HepG2 (cell line): ENCODE measurements around the gene EPB41L2. TPM values are rescaled to one million over a fixed set of nuclear protein-coding genes. Genes with fewer than 3 reads are reported as not detected.

Experiments used
- CEBPG ChIP-seq: IDR thresholded peaks from 2 replicates; pipeline ENCODE4 v1.6.1; 2016
- HNF4A ChIP-seq: sonication (generic); formaldehyde crosslinking; IDR thresholded peaks from 2 replicates; pipeline ENCODE4 v1.4.0; 2020; ENCODE audit warnings: missing genetic modification reagents
- IKZF5 ChIP-seq: IDR thresholded peaks from 2 replicates; pipeline ENCODE4 v1.6.1; 2018; ENCODE audit warnings: missing genetic modification reagents, mild to moderate bottlenecking, missing compliant biosample characterization
- SRSF9 ChIP-seq: fragments of 200-400 bp; formaldehyde crosslinking; IDR thresholded peaks from 2 replicates; pipeline ENCODE4 v1.6.1; 2018; ENCODE audit warnings: borderline replicate concordance, mild to moderate bottlenecking, low read depth, low read length; ENCODE audit not compliant: insufficient read depth, poor library complexity, severe bottlenecking
- TCF7 ChIP-seq: sonication (generic); IDR thresholded peaks from 2 replicates; pipeline ENCODE4 v1.6.1; 2016; ENCODE audit warnings: antibody characterized with exemption, low read depth
- ZFP82 ChIP-seq: sonication (generic); formaldehyde crosslinking; IDR thresholded peaks from 2 replicates; pipeline ENCODE4 v1.5.1; 2020; ENCODE audit warnings: mild to moderate bottlenecking, missing genetic modification reagents, borderline replicate concordance
- ZFY ChIP-seq: sonication (generic); formaldehyde crosslinking; IDR thresholded peaks from 2 replicates; pipeline ENCODE4 v1.4.0; 2020; ENCODE audit warnings: missing genetic modification reagents
- ZNF281 ChIP-seq: sonication (generic); formaldehyde crosslinking; IDR thresholded peaks from 2 replicates; pipeline ENCODE4 v1.4.0; 2020; ENCODE audit warnings: missing genetic modification reagents, borderline replicate concordance
- ZNF460 ChIP-seq: sonication (generic); formaldehyde crosslinking; IDR thresholded peaks from 2 replicates; pipeline ENCODE4 v1.5.1; 2020; ENCODE audit warnings: missing genetic modification reagents, mild to moderate bottlenecking, borderline replicate concordance
- ZNF570 ChIP-seq: sonication (generic); formaldehyde crosslinking; IDR thresholded peaks from 2 replicates; pipeline ENCODE4 v1.4.0; 2020; ENCODE audit warnings: mild to moderate bottlenecking, missing genetic modification reagents, borderline replicate concordance
- polyA plus RNA-seq, 8 experiments: library from polyadenylated mRNA; depleted of rRNA in 3 of 8; stranded (reverse) in 7 of 8; unstranded in 1 of 8; fragments of >200 nt; fragmentation: Illumina TruSeq in 4 of 8; extraction: Trizol in 4 of 8; gene quantifications; 2 replicates each; pipeline versions ENCODE4 v1.2.1 to v1.2.3, GENCODE V29; 2011 to 2016; ENCODE audit warnings: low read depth in 4 of 8, missing spikeins in 1 of 8, mixed read lengths in 1 of 8; ENCODE audit not compliant: insufficient read depth in 1 of 8
- total RNA-seq, 5 experiments: library from RNA; depleted of rRNA; stranded (reverse); fragments of >200 nt; fragmentation: Illumina TruSeq; extraction: Trizol; gene quantifications; 2 replicates each; pipeline ENCODE4 v1.2.3, GENCODE V29; 2016; ENCODE audit warnings: low read depth in 1 of 5
- TF ChIP-seq, protein P1 (sequence below): sonication (generic); formaldehyde crosslinking; IDR thresholded peaks from 2 replicates; pipeline ENCODE4 v1.5.1; 2020; ENCODE audit warnings: mild to moderate bottlenecking, missing genetic modification reagents, moderate library complexity
- TF ChIP-seq, protein P2 (sequence below): sonication (generic); formaldehyde crosslinking; IDR thresholded peaks from 2 replicates; pipeline ENCODE4 v1.8.0; 2022; ENCODE audit warnings: missing genetic modification reagents, mild to moderate bottlenecking, inconsistent platforms, borderline replicate concordance

Gene EPB41L2
- total and polyA plus RNA-seq, 2 of the 13 experiments (the other 11 are each of a cell fraction or from before 2014, with no cell fraction given): 41.7 to 56.4 TPM

DNA sequence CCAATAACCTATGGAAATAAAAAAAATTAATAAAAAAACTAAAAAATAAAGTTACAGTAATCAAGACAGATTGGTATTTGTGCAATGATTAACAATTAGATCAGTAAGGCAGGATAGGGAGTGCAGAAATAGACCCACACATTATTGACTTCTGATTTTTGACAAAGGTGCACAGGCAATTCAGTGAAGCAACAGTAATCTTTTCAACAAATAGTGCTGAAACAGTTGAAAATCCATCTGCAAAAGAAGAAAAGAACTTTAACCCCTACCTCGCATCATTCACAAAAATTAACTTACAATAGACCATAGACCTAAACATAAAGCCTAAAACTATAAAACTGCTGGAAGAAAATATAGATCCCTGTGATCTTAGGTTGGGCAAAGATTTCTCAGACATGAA lies 240.3 kb downstream of the EPB41L2 start (continued):
- TF ChIP-seq ZFP82 (CRISPR knock-in tag) (no peak), HNF4A (CRISPR knock-in tag) (peak; percentile 85), SRSF9 (no peak), ZFY (CRISPR knock-in tag) (no peak), CEBPG (peak; percentile 79), IKZF5 (no peak), TCF7 (peak; percentile 38; the same call in 1 of the 2 replicates), ZNF570 (no peak), ZNF460 (CRISPR knock-in tag) (no peak), ZNF281 (CRISPR knock-in tag) (no peak)
- TF ChIP-seq, protein P1, sequence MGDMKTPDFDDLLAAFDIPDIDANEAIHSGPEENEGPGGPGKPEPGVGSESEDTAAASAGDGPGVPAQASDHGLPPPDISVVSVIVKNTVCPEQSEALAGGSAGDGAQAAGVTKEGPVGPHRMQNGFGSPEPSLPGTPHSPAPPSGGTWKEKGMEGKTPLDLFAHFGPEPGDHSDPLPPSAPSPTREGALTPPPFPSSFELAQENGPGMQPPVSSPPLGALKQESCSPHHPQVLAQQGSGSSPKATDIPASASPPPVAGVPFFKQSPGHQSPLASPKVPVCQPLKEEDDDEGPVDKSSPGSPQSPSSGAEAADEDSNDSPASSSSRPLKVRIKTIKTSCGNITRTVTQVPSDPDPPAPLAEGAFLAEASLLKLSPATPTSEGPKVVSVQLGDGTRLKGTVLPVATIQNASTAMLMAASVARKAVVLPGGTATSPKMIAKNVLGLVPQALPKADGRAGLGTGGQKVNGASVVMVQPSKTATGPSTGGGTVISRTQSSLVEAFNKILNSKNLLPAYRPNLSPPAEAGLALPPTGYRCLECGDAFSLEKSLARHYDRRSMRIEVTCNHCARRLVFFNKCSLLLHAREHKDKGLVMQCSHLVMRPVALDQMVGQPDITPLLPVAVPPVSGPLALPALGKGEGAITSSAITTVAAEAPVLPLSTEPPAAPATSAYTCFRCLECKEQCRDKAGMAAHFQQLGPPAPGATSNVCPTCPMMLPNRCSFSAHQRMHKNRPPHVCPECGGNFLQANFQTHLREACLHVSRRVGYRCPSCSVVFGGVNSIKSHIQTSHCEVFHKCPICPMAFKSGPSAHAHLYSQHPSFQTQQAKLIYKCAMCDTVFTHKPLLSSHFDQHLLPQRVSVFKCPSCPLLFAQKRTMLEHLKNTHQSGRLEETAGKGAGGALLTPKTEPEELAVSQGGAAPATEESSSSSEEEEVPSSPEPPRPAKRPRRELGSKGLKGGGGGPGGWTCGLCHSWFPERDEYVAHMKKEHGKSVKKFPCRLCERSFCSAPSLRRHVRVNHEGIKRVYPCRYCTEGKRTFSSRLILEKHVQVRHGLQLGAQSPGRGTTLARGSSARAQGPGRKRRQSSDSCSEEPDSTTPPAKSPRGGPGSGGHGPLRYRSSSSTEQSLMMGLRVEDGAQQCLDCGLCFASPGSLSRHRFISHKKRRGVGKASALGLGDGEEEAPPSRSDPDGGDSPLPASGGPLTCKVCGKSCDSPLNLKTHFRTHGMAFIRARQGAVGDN: no peak
- TF ChIP-seq, protein P2, sequence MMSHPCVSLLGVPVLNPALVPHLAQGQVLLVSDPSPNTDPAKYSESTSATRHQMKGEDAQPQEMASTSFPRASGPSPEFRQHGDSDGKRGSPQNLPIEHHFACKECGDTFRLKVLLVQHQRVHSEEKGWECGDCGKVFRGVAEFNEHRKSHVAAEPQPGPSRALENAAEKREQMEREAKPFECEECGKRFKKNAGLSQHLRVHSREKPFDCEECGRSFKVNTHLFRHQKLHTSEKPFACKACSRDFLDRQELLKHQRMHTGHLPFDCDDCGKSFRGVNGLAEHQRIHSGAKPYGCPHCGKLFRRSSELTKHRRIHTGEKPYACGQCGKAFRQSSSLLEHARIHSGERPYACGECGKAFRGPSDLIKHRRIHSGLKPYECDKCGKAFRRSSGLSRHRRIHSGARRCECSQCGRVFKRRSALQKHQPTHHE (CRISPR knock-in tag): no peak
- TF ChIP-seq, all 625 proteins: peak for 34
